Naive thymus-derived CD4-positive, alpha-beta T cell (primary cell): ENCODE results near the gene TRAF7. TPM values are rescaled to one million over a fixed set of nuclear protein-coding genes. Genes with fewer than 3 reads are reported as not detected.
"Not testable (repeated sequence)": the region's sequence is repeated elsewhere in the genome, so short reads cannot be mapped to it uniquely, and the experiment has no call there.

Experiments used
- ATAC-seq: fragments of 150-1000 bp; cut with Tn5 transposase; 2 replicates; pipeline ENCODE4 v1.10.0; 2021; ENCODE audit warnings: mild to moderate bottlenecking, moderate library complexity
- CTCF ChIA-PET: fragments of 350-600 bp; sonication (Branson Sonifier 250); formaldehyde crosslinking; loops from one replicate; lab custom pipeline; 2021; ENCODE audit warnings: antibody characterized with exemption; lab: Charles Lee
- POLR2A ChIA-PET: fragments of 350-600 bp; sonication (Branson Sonifier 250); formaldehyde crosslinking; loops from one replicate; lab custom pipeline; 2021; ENCODE audit warnings: antibody characterized with exemption, inconsistent platforms; lab: Charles Lee
- DNase-seq, 9 donors: peaks; one replicate each; pipeline versions ENCODE4 v3.0.0 to v3.0.0-alpha.2; 2020 to 2022; ENCODE audit warnings: mixed read lengths in 1 of 9
- H3K27ac ChIP-seq: one replicate; pipeline ENCODE4 v1.7.0; 2013; ENCODE audit warnings: mild to moderate bottlenecking, low read depth, low read length, moderate library complexity
- H3K27me3 ChIP-seq, 2 donors: one replicate each; pipeline ENCODE4 v1.7.0; 2013; ENCODE audit warnings: low read length in 2 of 2, mild to moderate bottlenecking in 2 of 2, moderate library complexity in 2 of 2; ENCODE audit not compliant: control insufficient read depth in 2 of 2, insufficient read depth in 2 of 2
- H3K36me3 ChIP-seq, 3 experiments: 1 replicate in 2 of 3; 2 replicates in 1 of 3; pipeline ENCODE4 v1.7.0; 2013; ENCODE audit warnings: low read length in 3 of 3, mild to moderate bottlenecking in 3 of 3, moderate library complexity in 1 of 3; ENCODE audit not compliant: insufficient read depth in 3 of 3, control insufficient read depth in 2 of 3
- H3K4me1 ChIP-seq, 2 donors: one replicate each; pipeline ENCODE4 v1.7.0; 2013; ENCODE audit warnings: low read length in 2 of 2, mild to moderate bottlenecking in 2 of 2, moderate library complexity in 1 of 2; ENCODE audit not compliant: control insufficient read depth in 2 of 2, insufficient read depth in 2 of 2
- H3K4me3 ChIP-seq: 2 replicates; pipeline ENCODE4 v1.7.0; 2013; ENCODE audit warnings: mild to moderate bottlenecking, low read length
- H3K9me3 ChIP-seq, 3 experiments: 1 replicate in 2 of 3; 2 replicates in 1 of 3; pipeline ENCODE4 v1.7.0; 2013; ENCODE audit warnings: low read length in 3 of 3; ENCODE audit not compliant: control insufficient read depth in 2 of 3
- H3K27ac Mint-ChIP-seq, 9 donors: one replicate each; pipeline ENCODE4 v1.8.0; 2020 to 2022; ENCODE audit warnings: mixed read lengths in 9 of 9, mild to moderate bottlenecking in 8 of 9, moderate library complexity in 5 of 9, inconsistent platforms in 2 of 9
- H3K27me3 Mint-ChIP-seq, 5 donors: one replicate each; pipeline ENCODE4 v1.8.0; 2021 to 2022; ENCODE audit warnings: mixed read lengths in 5 of 5, mild to moderate bottlenecking in 1 of 5
- H3K36me3 Mint-ChIP-seq, 5 donors: one replicate each; pipeline ENCODE4 v1.8.0; 2020 to 2022; ENCODE audit warnings: mixed read lengths in 5 of 5, mild to moderate bottlenecking in 3 of 5, inconsistent platforms in 1 of 5
- H3K4me1 Mint-ChIP-seq, 7 donors: one replicate each; pipeline ENCODE4 v1.8.0; 2020 to 2022; ENCODE audit warnings: mixed read lengths in 7 of 7, mild to moderate bottlenecking in 3 of 7, inconsistent platforms in 1 of 7
- H3K4me3 Mint-ChIP-seq, 10 donors: one replicate each; pipeline ENCODE4 v1.8.0; 2020 to 2022; ENCODE audit warnings: mild to moderate bottlenecking in 10 of 10, mixed read lengths in 10 of 10, moderate library complexity in 6 of 10, inconsistent platforms in 2 of 10
- H3K9me3 Mint-ChIP-seq, 11 donors: one replicate each; pipeline ENCODE4 v1.8.0; 2020 to 2022; ENCODE audit warnings: mixed read lengths in 11 of 11, mild to moderate bottlenecking in 4 of 11, inconsistent platforms in 1 of 11, moderate library complexity in 1 of 11
- intact Hi-C, 2 donors: fragments of 100-400 bp; cut with micrococcal nuclease; formaldehyde crosslinking; loops; one replicate each; pipeline ENCODE4 v1.15.1; 2023
- polyA plus RNA-seq, 2 donors: library from polyadenylated mRNA; unstranded; fragments of 300-500 nt; fragmentation: Illumina TruSeq; gene quantifications; one replicate each; pipeline ENCODE4 v1.2.3, GENCODE V29; 2021
- total RNA-seq, 6 experiments: library from RNA in 5 of 6; stranded (reverse) in 5 of 6; gene quantifications; 1 replicate in 5 of 6; 2 replicates in 1 of 6; pipeline ENCODE4 v1.2.3 and lab custom pipeline; 2021 to 2026

TRAF7 gene
- total and polyA plus RNA-seq, 7 experiments from 2014 or later = 4.8 to 58.3 (median 34.8) TPM

GRCh38 chr16:2109872-2110271, 45.7 kb upstream of the TRAF7 start:
- intact Hi-C loops, H3K9me3 ChIP-seq, CTCF ChIA-PET, H3K4me1 ChIP-seq, H3K9me3 Mint-ChIP-seq, H3K27me3 ChIP-seq, ATAC-seq, H3K4me3 Mint-ChIP-seq, POLR2A ChIA-PET, H3K27ac Mint-ChIP-seq, H3K27ac ChIP-seq, H3K4me1 Mint-ChIP-seq, DNase-seq, H3K36me3 Mint-ChIP-seq, H3K27me3 Mint-ChIP-seq, H3K4me3 ChIP-seq: not testable (repeated sequence)
- H3K36me3 ChIP-seq = peaks cover 0 to 42% (median 0%) of the 10 kb centered on the region in 3 experiments

DNA sequence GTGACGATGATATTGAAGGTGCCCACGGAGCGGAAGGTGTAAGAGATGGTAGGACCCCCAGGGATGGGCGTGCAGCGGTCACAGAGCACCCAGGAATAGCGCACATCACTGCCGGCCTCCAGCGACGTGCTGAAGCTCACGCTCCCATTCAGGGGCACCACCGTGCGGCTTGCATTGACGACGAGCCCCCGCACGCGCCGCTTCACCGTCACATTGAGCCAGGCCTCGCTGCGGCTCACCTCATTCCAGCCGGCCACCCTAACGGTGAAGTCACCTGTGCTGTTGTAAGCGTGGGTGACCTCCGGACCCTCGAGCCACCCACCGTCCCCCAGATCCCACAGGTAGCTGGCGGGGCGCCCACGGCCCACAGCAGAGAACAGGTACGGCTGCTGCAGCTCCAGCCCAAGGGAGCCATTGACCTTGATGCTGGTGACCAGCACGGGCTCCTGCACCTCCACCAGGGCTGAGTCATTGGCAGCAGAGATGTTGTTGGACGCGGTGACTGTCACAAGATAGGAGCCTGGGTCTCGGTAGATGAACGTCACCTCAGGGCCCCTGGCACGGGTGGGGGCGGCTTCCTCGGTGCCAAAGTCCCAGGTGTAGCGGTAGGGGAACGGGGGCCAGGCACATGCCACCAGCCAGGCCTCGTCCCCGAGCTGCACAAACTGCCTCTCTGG, 45.1 kb upstream of the TRAF7 start:
- H3K27me3 Mint-ChIP-seq, H3K27ac Mint-ChIP-seq, H3K4me3 ChIP-seq, H3K4me1 ChIP-seq, H3K4me1 Mint-ChIP-seq, H3K36me3 Mint-ChIP-seq, H3K27me3 ChIP-seq, ATAC-seq, POLR2A ChIA-PET, H3K9me3 ChIP-seq, H3K9me3 Mint-ChIP-seq, H3K4me3 Mint-ChIP-seq, intact Hi-C loops, DNase-seq, H3K27ac ChIP-seq, CTCF ChIA-PET: not testable (repeated sequence)
- peaks cover 0 to 42% (median 0%) of the 10 kb centered on the region in 3 experiments for H3K36me3 ChIP-seq

GRCh38 chr16:2111009-2111353, 44.6 kb upstream of the TRAF7 start:
- H3K9me3 ChIP-seq, CTCF ChIA-PET, H3K4me3 ChIP-seq, H3K9me3 Mint-ChIP-seq, H3K27me3 ChIP-seq, intact Hi-C loops, H3K4me1 ChIP-seq, H3K4me3 Mint-ChIP-seq, H3K36me3 Mint-ChIP-seq, H3K27ac Mint-ChIP-seq, DNase-seq, H3K4me1 Mint-ChIP-seq, H3K27ac ChIP-seq, POLR2A ChIA-PET, H3K27me3 Mint-ChIP-seq, ATAC-seq: not testable (repeated sequence)
- peaks cover 0 to 38% (median 0%) of the 10 kb centered on the region in 3 experiments for H3K36me3 ChIP-seq

GRCh38 chr16:2111412-2112335, 43.9 kb upstream of the TRAF7 start:
- H3K4me1 Mint-ChIP-seq, H3K4me3 ChIP-seq, DNase-seq, H3K4me1 ChIP-seq, H3K27me3 ChIP-seq, H3K36me3 Mint-ChIP-seq, H3K9me3 Mint-ChIP-seq, H3K9me3 ChIP-seq, H3K27me3 Mint-ChIP-seq, intact Hi-C loops, ATAC-seq, H3K27ac Mint-ChIP-seq, POLR2A ChIA-PET, CTCF ChIA-PET, H3K27ac ChIP-seq, H3K4me3 Mint-ChIP-seq: not testable (repeated sequence)
- peaks cover 0 to 38% (median 0%) of the 10 kb centered on the region in 3 experiments for H3K36me3 ChIP-seq

GRCh38 chr16:2112539-2113106, 43.0 kb upstream of the TRAF7 start:
- H3K27me3 ChIP-seq, ATAC-seq, H3K9me3 ChIP-seq, H3K27ac ChIP-seq, H3K9me3 Mint-ChIP-seq, CTCF ChIA-PET, H3K27ac Mint-ChIP-seq, POLR2A ChIA-PET, H3K4me1 ChIP-seq, H3K4me3 Mint-ChIP-seq, H3K36me3 Mint-ChIP-seq, intact Hi-C loops, H3K4me1 Mint-ChIP-seq, DNase-seq, H3K4me3 ChIP-seq, H3K27me3 Mint-ChIP-seq: not testable (repeated sequence)
- H3K36me3 ChIP-seq = peaks cover 0 to 33% (median 0%) of the 10 kb centered on the region in 3 experiments

DNA sequence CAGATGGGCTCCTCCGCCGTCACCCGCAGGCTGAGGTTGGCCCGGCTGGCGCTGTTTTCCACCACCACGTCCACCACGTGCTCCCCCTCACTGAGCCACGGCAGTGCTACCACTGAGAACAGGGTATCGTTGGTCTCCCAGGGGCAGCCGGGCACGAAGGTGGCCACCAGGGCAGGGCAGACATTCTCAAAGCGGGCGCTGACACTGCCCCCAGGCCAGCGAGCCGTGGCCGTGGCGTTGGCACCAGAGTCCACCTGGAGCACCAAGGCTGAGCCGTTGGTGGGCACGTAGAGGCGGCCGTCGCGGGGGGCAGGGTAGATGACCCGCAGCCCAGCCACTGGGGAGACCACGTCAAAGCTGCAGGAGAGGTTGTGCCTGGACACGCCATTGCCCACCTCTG, 41.4 kb upstream of the TRAF7 start:
- H3K4me1 Mint-ChIP-seq, H3K27me3 Mint-ChIP-seq, H3K36me3 Mint-ChIP-seq, H3K27ac ChIP-seq, H3K27ac Mint-ChIP-seq, intact Hi-C loops, CTCF ChIA-PET, H3K4me1 ChIP-seq, DNase-seq, H3K27me3 ChIP-seq, H3K4me3 ChIP-seq, H3K4me3 Mint-ChIP-seq, H3K9me3 ChIP-seq, H3K9me3 Mint-ChIP-seq, ATAC-seq, POLR2A ChIA-PET: not testable (repeated sequence)
- H3K36me3 ChIP-seq = peaks cover 0 to 25% (median 0%) of the 10 kb centered on the region in 3 experiments
